ENCODE results near the gene PPIL4. TPM values are rescaled to one million over a fixed set of nuclear protein-coding genes. Genes with fewer than 3 reads are reported as not detected.

PPIL4 gene
- total RNA-seq, 1 experiment from 2014 or later: 37.2 TPM

GRCh38 chr6:149477544-149477943 lies 68.3 kb downstream of the PPIL4 start:
- Mint-ChIP-seq H3K4me1 (ENCODE audit: insufficient read depth, unreplicated experiment) (peaks cover 5% of the 10 kb centered on the region), H3K36me3 (ENCODE audit: insufficient read depth, unreplicated experiment) (no peaks in the 10 kb centered on the region), H3K4me3 (ENCODE audit: unreplicated experiment) (no peak overlapping the region), H3K27me3 (ENCODE audit: insufficient read depth, unreplicated experiment) (no peaks in the 10 kb centered on the region), H3K27ac (ENCODE audit: low read depth, unreplicated experiment) (no peak overlapping the region), H3K9me3 (ENCODE audit: unreplicated experiment) (no peaks in the 10 kb centered on the region)
- ChIA-PET CTCF (no interaction called here), POLR2A (no interaction called here)
- no peak for DNase-seq (ENCODE audit: unreplicated experiment)
- TF ChIP-seq CTCF (IDR thresholded peaks at IDR 0.05; ENCODE audit: unreplicated experiment): no peak
- intact Hi-C loops (cut with micrococcal nuclease): no loop called here
- BruUV-seq (replicated peaks): no TSS peak

GRCh38 chr6:149476789-149477455 lies 68.9 kb downstream of the PPIL4 start:
- Mint-ChIP-seq H3K27me3 (ENCODE audit: insufficient read depth, unreplicated experiment) (no peaks in the 10 kb centered on the region), H3K9me3 (ENCODE audit: unreplicated experiment) (no peaks in the 10 kb centered on the region), H3K36me3 (ENCODE audit: insufficient read depth, unreplicated experiment) (no peaks in the 10 kb centered on the region), H3K4me3 (ENCODE audit: unreplicated experiment) (no peak overlapping the region), H3K27ac (ENCODE audit: low read depth, unreplicated experiment) (no peak overlapping the region), H3K4me1 (ENCODE audit: insufficient read depth, unreplicated experiment) (peaks cover 5% of the 10 kb centered on the region)
- CTCF ChIA-PET: no interaction called here
- BruUV-seq (replicated peaks): no TSS peak
- POLR2A ChIA-PET: no interaction called here
- intact Hi-C loops (cut with micrococcal nuclease): no loop called here
- DNase-seq (ENCODE audit: unreplicated experiment): no peak
- TF ChIP-seq CTCF (IDR thresholded peaks at IDR 0.05; ENCODE audit: unreplicated experiment): no peak

- no peaks in the 10 kb centered on the region for H3K36me3 Mint-ChIP-seq (ENCODE audit: insufficient read depth, unreplicated experiment)
- CTCF ChIA-PET: interaction anchor here (0.5 to 1.8 kb wide), 6 partner anchors 13 to 63 kb away, joined by 3 to 4 read pairs (median 4); no protein-coding TSS in a partner anchor
- intact Hi-C loops (cut with micrococcal nuclease): no loop called here
- no peak for TF ChIP-seq CTCF (IDR thresholded peaks at IDR 0.05; ENCODE audit: unreplicated experiment)
- BruUV-seq (replicated peaks): no TSS peak
- no peaks in the 10 kb centered on the region for H3K27me3 Mint-ChIP-seq (ENCODE audit: insufficient read depth, unreplicated experiment)
- DNase-seq (ENCODE audit: unreplicated experiment): no peak
- peaks cover 5% of the 10 kb centered on the region for H3K4me1 Mint-ChIP-seq (ENCODE audit: insufficient read depth, unreplicated experiment)
- no peaks in the 10 kb centered on the region for H3K9me3 Mint-ChIP-seq (ENCODE audit: unreplicated experiment)
- H3K27ac Mint-ChIP-seq (ENCODE audit: low read depth, unreplicated experiment): no peak overlapping the region
- H3K4me3 Mint-ChIP-seq (ENCODE audit: unreplicated experiment): no peak overlapping the region
- POLR2A ChIA-PET: interaction anchor here (1.1 kb wide), 1 partner anchor 22 kb away, joined by 6 read pairs; no protein-coding TSS in a partner anchor
Observed at GRCh38 chr6:149474108-149474935, 71.5 kb downstream of the PPIL4 start.

Data from MCF 10A (cell line).